H9 (cell line): ENCODE results near the gene TTC23. TPM values are rescaled to one million over a fixed set of nuclear protein-coding genes. Genes with fewer than 3 reads are reported as not detected.
A peak's percentile ranks its signal among the peaks of the same experiment; 100 is the strongest.

ENCODE experiments used
- DNase-seq: peaks from one replicate; pipeline ENCODE4 v3.0.0-alpha.2; 2017
- H2AFZ ChIP-seq: one replicate; pipeline ENCODE4 v1.6.1; 2013; ENCODE audit warnings: mild to moderate bottlenecking, low read length, control low read depth, moderate library complexity
- H2AK5ac ChIP-seq: 2 replicates; pipeline ENCODE4 v1.6.1; 2013; ENCODE audit warnings: low read length, control low read depth, mixed read lengths; ENCODE audit not compliant: insufficient read length
- H2BK120ac ChIP-seq: one replicate; pipeline ENCODE4 v1.6.1; 2013; ENCODE audit warnings: low read depth, mild to moderate bottlenecking, low read length, control low read depth, inconsistent platforms; ENCODE audit not compliant: poor library complexity, severe bottlenecking
- H2BK12ac ChIP-seq: 2 replicates; pipeline ENCODE4 v1.6.1; 2013; ENCODE audit warnings: low read length, control low read depth, mixed read lengths, low read depth; ENCODE audit not compliant: insufficient read length
- H2BK15ac ChIP-seq: 2 replicates; pipeline ENCODE4 v1.6.1; 2013; ENCODE audit warnings: low read depth, low read length, control low read depth
- H2BK20ac ChIP-seq: one replicate; pipeline ENCODE4 v1.6.1; 2013; ENCODE audit warnings: low read depth, mild to moderate bottlenecking, low read length, control low read depth, inconsistent platforms; ENCODE audit not compliant: poor library complexity, severe bottlenecking
- H2BK5ac ChIP-seq: 2 replicates; pipeline ENCODE4 v1.6.1; 2013; ENCODE audit warnings: low read length, control low read depth, mixed read lengths; ENCODE audit not compliant: insufficient read length
- H3K14ac ChIP-seq: 2 replicates; pipeline ENCODE4 v1.6.1; 2013; ENCODE audit warnings: low read length, control low read depth; ENCODE audit not compliant: insufficient read depth
- H3K18ac ChIP-seq: 2 replicates; pipeline ENCODE4 v1.6.1; 2013; ENCODE audit warnings: low read depth, mild to moderate bottlenecking, mixed read lengths, low read length, control low read depth; ENCODE audit not compliant: insufficient read length
- H3K23ac ChIP-seq: 2 replicates; pipeline ENCODE4 v1.6.1; 2013; ENCODE audit warnings: low read length, control low read depth, mixed read lengths, low read depth; ENCODE audit not compliant: insufficient read length
- H3K23me2 ChIP-seq: 2 replicates; pipeline ENCODE4 v1.6.1; 2013; ENCODE audit warnings: low read depth, mild to moderate bottlenecking, mixed read lengths, low read length, control low read depth; ENCODE audit not compliant: insufficient read length, poor library complexity, severe bottlenecking
- H3K27ac ChIP-seq: 2 replicates; pipeline ENCODE4 v1.5.1; 2013; ENCODE audit warnings: low read length, control low read depth, mixed read lengths, low read depth; ENCODE audit not compliant: insufficient read length
- H3K27me3 ChIP-seq: 2 replicates; pipeline ENCODE4 v1.6.1; 2013; ENCODE audit warnings: low read length, control low read depth, inconsistent platforms; ENCODE audit not compliant: insufficient read depth
- H3K4ac ChIP-seq: 2 replicates; pipeline ENCODE4 v1.6.1; 2013; ENCODE audit warnings: low read depth, mild to moderate bottlenecking, control low read depth, inconsistent platforms, low read length, moderate library complexity
- H3K4me1 ChIP-seq: 2 replicates; pipeline ENCODE4 v1.6.1; 2013; ENCODE audit warnings: low read length, control low read depth, inconsistent platforms; ENCODE audit not compliant: insufficient read depth
- H3K4me2 ChIP-seq: 2 replicates; pipeline ENCODE4 v1.6.1; 2013; ENCODE audit warnings: low read length, control low read depth, mixed read lengths; ENCODE audit not compliant: insufficient read length, insufficient read depth
- H3K56ac ChIP-seq: 2 replicates; pipeline ENCODE4 v1.6.1; 2013; ENCODE audit warnings: low read depth, mild to moderate bottlenecking, mixed read lengths, low read length, control low read depth; ENCODE audit not compliant: insufficient read length
- H3K79me1 ChIP-seq: 2 replicates; pipeline ENCODE4 v1.6.1; 2013; ENCODE audit warnings: low read depth, mild to moderate bottlenecking, moderate library complexity, low read length, control low read depth, inconsistent platforms; ENCODE audit not compliant: insufficient read depth, poor library complexity, severe bottlenecking
- H3K79me2 ChIP-seq: 2 replicates; pipeline ENCODE4 v1.6.1; 2013; ENCODE audit warnings: low read length, control low read depth, inconsistent platforms; ENCODE audit not compliant: insufficient read depth
- H3K9ac ChIP-seq: 2 replicates; pipeline ENCODE4 v1.6.1; 2013; ENCODE audit warnings: low read length, control low read depth, mixed read lengths; ENCODE audit not compliant: insufficient read length; ENCODE audit errors: extremely low read depth
- H3K9me3 ChIP-seq: one replicate; pipeline ENCODE4 v1.6.1; 2013; ENCODE audit warnings: low read depth, low read length, inconsistent platforms; ENCODE audit not compliant: control insufficient read depth
- H3T11ph ChIP-seq: one replicate; pipeline ENCODE4 v1.6.1; 2013; ENCODE audit warnings: mild to moderate bottlenecking, low read length, control low read depth, inconsistent platforms
- H4K20me1 ChIP-seq: one replicate; pipeline ENCODE4 v1.6.1; 2013; ENCODE audit not compliant: control insufficient read depth, insufficient read length, insufficient read depth
- H4K5ac ChIP-seq: 2 replicates; pipeline ENCODE4 v1.6.1; 2013; ENCODE audit warnings: low read depth, mild to moderate bottlenecking, mixed read lengths, low read length, control low read depth; ENCODE audit not compliant: insufficient read length
- H4K8ac ChIP-seq: replicated peaks from 2 replicates; pipeline ENCODE4 v1.6.1; 2013; ENCODE audit warnings: low read length, control low read depth, mixed read lengths, low read depth; ENCODE audit not compliant: insufficient read length
- H4K91ac ChIP-seq: 2 replicates; pipeline ENCODE4 v1.6.1; 2013; ENCODE audit warnings: low read depth, mild to moderate bottlenecking, moderate library complexity, mixed read lengths, low read length, control low read depth; ENCODE audit not compliant: insufficient read length
- H3K27ac Mint-ChIP-seq, 3 experiments: 2 replicates in 2 of 3; 3 replicates in 1 of 3; pipeline ENCODE4 v1.8.0; 2020 to 2021; ENCODE audit warnings: mixed read lengths in 3 of 3, mild to moderate bottlenecking in 1 of 3, moderate library complexity in 1 of 3
- H3K27me3 Mint-ChIP-seq: 2 replicates; pipeline ENCODE4 v1.8.0; 2021; ENCODE audit warnings: low read depth, mild to moderate bottlenecking, moderate library complexity, mixed read lengths
- H3K36me3 Mint-ChIP-seq, 3 experiments: 2 replicates in 2 of 3; 3 replicates in 1 of 3; pipeline ENCODE4 v1.8.0; 2020 to 2021; ENCODE audit warnings: low read depth in 3 of 3, mixed read lengths in 3 of 3; ENCODE audit not compliant: insufficient read depth in 1 of 3
- H3K4me1 Mint-ChIP-seq, 2 experiments: 2 replicates each; pipeline ENCODE4 v1.8.0; 2020; ENCODE audit warnings: mixed read lengths in 2 of 2
- H3K4me3 Mint-ChIP-seq, 2 experiments: 2 replicates in 1 of 2; 3 replicates in 1 of 2; pipeline ENCODE4 v1.8.0; 2020 to 2021; ENCODE audit warnings: mild to moderate bottlenecking in 2 of 2, mixed read lengths in 2 of 2, moderate library complexity in 1 of 2
- H3K9me3 Mint-ChIP-seq, 2 experiments: 2 replicates in 1 of 2; 3 replicates in 1 of 2; pipeline ENCODE4 v1.8.0; 2020; ENCODE audit warnings: mild to moderate bottlenecking in 2 of 2, mixed read lengths in 2 of 2, moderate library complexity in 1 of 2
- CTCF ChIP-seq: fragments of 200-600 bp; sonication (generic); conservative IDR thresholded peaks from 3 replicates; pipeline ENCODE4 v1.8.0; 2021; ENCODE audit warnings: antibody characterized with exemption, mild to moderate bottlenecking
- WGBS: extraction: QIAGEN DNeasy Blood & Tissue Kit; methylation state at CpG from one replicate; pipeline ENCODE4 v1.1.7; 2013; ENCODE audit warnings: missing lambda C conversion rate, low lambda C conversion rate, mixed read lengths; ENCODE audit not compliant: insufficient read length; ENCODE audit errors: extremely low coverage; 5-methylcytosine and 5-hydroxymethylcytosine counted together
- total RNA-seq: library from RNA; stranded (reverse); gene quantifications from 2 replicates; pipeline ENCODE4 v1.2.1, GENCODE V29; 2021

TTC23 gene
- total RNA-seq, 1 experiment from 2014 or later: 14.3 TPM

- H3K14ac ChIP-seq: no peak overlapping the region
These were observed 115.0 kb downstream of the TTC23 start for GRCh38 chr15:99134317-99134821.

More at GRCh38 chr15:99134317-99134821, 115.0 kb downstream of the TTC23 start:
- H3K56ac ChIP-seq: no peak overlapping the region
- no peak overlapping the region for H2BK15ac ChIP-seq
- H3K4me3 Mint-ChIP-seq: no peak overlapping the region
- H3K27me3 ChIP-seq: no peaks in the 10 kb centered on the region
- H3K9ac ChIP-seq: no peak overlapping the region
- H2BK5ac ChIP-seq: no peak overlapping the region
- no peak overlapping the region for H2AK5ac ChIP-seq
- no peaks in the 10 kb centered on the region for H4K20me1 ChIP-seq
- H3K23ac ChIP-seq: no peak overlapping the region
- H3K4ac ChIP-seq: no peak overlapping the region
- no peak overlapping the region for H3K27ac ChIP-seq
- H4K5ac ChIP-seq: no peak overlapping the region
- no peaks in the 10 kb centered on the region for H3K79me1 ChIP-seq
- peak overlapping the region in 1 of 3 experiments; percentile 21; a peak in 1 of 7 replicates for H3K27ac Mint-ChIP-seq
- no peak overlapping the region for H2BK20ac ChIP-seq
- H4K91ac ChIP-seq: no peak overlapping the region
- peaks cover 2% of the 10 kb centered on the region; the same call in 1 of the 2 replicates for H3K4me1 ChIP-seq
- DNase-seq: no peak
- no peak overlapping the region for H4K8ac ChIP-seq
- no peak overlapping the region for H3T11ph ChIP-seq
- H3K9me3 Mint-ChIP-seq: no peaks in the 10 kb centered on the region
- H2BK120ac ChIP-seq: no peak overlapping the region
- H3K23me2 ChIP-seq: no peaks in the 10 kb centered on the region
- H3K18ac ChIP-seq: no peak overlapping the region
- peaks cover 7 to 20% (median 19%) of the 10 kb centered on the region in 3 experiments; a peak in 5 of 7 replicates for H3K36me3 Mint-ChIP-seq
- H3K4me2 ChIP-seq: no peak overlapping the region
- TF ChIP-seq CTCF: no peak
- no peak overlapping the region for H2AFZ ChIP-seq
- H3K4me1 Mint-ChIP-seq: peaks cover 19 to 26% of the 10 kb centered on the region in 2 experiments
- no peak overlapping the region for H2BK12ac ChIP-seq
- no CpG with 5 or more reads among the region's 11 CpGs for WGBS
- no peaks in the 10 kb centered on the region for H3K9me3 ChIP-seq
- no peaks in the 10 kb centered on the region for H3K27me3 Mint-ChIP-seq
- no peaks in the 10 kb centered on the region for H3K79me2 ChIP-seq
